Lung (tissue), 12 donors: Measurements from ENCODE around the gene DSE. TPM values are rescaled to one million over a fixed set of nuclear protein-coding genes. Genes with fewer than 3 reads are reported as not detected.

Experiments used
- ATAC-seq: fragments of 200-7000 bp; cut with Tn5 transposase; one replicate; pipeline ENCODE4 v1.9.1; 2020; ENCODE audit warnings: moderate number of reproducible peaks; ENCODE audit not compliant: insufficient read depth, low FRiP score
- DNase-seq, 3 donors: peaks; one replicate each; pipeline ENCODE4 v3.0.0-alpha.2; 2013 to 2017
- H3K27ac ChIP-seq, 2 donors: one replicate each; pipeline ENCODE4 v1.5.1; 2013; ENCODE audit warnings: mild to moderate bottlenecking in 2 of 2, moderate library complexity in 2 of 2, control low read depth in 1 of 2, inconsistent platforms in 1 of 2, low read depth in 1 of 2, low read length in 1 of 2
- H3K27me3 ChIP-seq, 3 donors: one replicate each; pipeline ENCODE4 v1.5.1; 2013; ENCODE audit warnings: low read length in 2 of 3; ENCODE audit not compliant: control insufficient read depth in 3 of 3, insufficient read depth in 3 of 3
- H3K36me3 ChIP-seq, 4 donors: one replicate each; pipeline ENCODE4 v1.5.1; 2013; ENCODE audit warnings: low read length in 4 of 4, mild to moderate bottlenecking in 1 of 4, moderate library complexity in 1 of 4; ENCODE audit not compliant: control insufficient read depth in 4 of 4, insufficient read depth in 4 of 4
- H3K4me1 ChIP-seq, 5 donors: one replicate each; pipeline ENCODE4 v1.5.1; 2013; ENCODE audit warnings: low read length in 5 of 5, mild to moderate bottlenecking in 2 of 5, moderate library complexity in 1 of 5; ENCODE audit not compliant: control insufficient read depth in 5 of 5, insufficient read depth in 5 of 5
- H3K4me3 ChIP-seq: one replicate; pipeline ENCODE4 v1.5.1; 2013; ENCODE audit warnings: mild to moderate bottlenecking, control low read depth, moderate library complexity
- H3K9ac ChIP-seq, 2 donors: one replicate each; pipeline ENCODE4 v1.5.1; 2013; ENCODE audit warnings: low read length in 2 of 2, control low read depth in 1 of 2; ENCODE audit not compliant: insufficient read depth in 1 of 2
- H3K9me3 ChIP-seq, 4 donors: one replicate each; pipeline ENCODE4 v1.5.1; 2013; ENCODE audit warnings: low read length in 3 of 4, mild to moderate bottlenecking in 1 of 4, moderate library complexity in 1 of 4; ENCODE audit not compliant: control insufficient read depth in 4 of 4, insufficient read depth in 3 of 4
- WGBS, 2 donors: extraction: QIAGEN DNeasy Blood & Tissue Kit; methylation state at CpG; one replicate each; pipeline ENCODE4 v1.1.7; 2013; 5-methylcytosine and 5-hydroxymethylcytosine counted together
- polyA plus RNA-seq, 2 donors: library from polyadenylated mRNA; stranded (reverse); fragments of 200-250 nt; gene quantifications; one replicate each; pipeline ENCODE4 v1.2.1, GENCODE V29; 2013
- total RNA-seq, 2 donors: library from RNA; depleted of rRNA in 1 of 2; stranded (reverse); fragments of >200 nt in 1 of 2; gene quantifications; one replicate each; pipeline ENCODE4 v1.2.1, GENCODE V29; 2014 to 2021
- TF ChIP-seq, protein P1 (sequence below): IDR thresholded peaks from 2 replicates; pipeline ENCODE4 v1.5.1; 2012; ENCODE audit warnings: mild to moderate bottlenecking; ENCODE audit errors: control extremely low read depth, extremely low read depth
- donor health status: control.
- donor health status: control.
- donor health status: Bipolar disorder and iron deficiency.
- donor health status: healthy.
- donor health status: DM: yes; HTN: yes; CAD: no.

DSE gene
- total and polyA plus RNA-seq, 4 donors = 5.4 to 46.9 (median 42.4) TPM

DNA sequence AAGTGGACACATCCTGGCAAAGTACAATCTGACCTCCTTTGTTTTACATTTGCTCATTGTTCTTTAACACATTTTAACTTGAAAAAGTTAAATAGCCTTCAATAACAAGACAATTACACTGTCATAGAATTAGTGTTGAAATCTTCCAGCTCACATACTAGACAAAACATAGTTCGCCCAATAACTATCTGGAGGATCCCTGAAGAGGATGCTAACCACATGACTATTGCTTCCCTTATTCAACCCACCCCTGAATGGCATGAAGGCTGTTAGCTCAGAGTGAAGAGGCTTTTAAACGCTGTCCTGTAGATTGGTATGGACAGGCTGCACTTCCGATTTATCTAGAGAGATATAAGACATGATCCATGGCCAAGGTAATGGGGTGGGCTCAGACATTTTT lies 15.0 kb upstream of the DSE start:
- no peaks in the 10 kb centered on the region for H3K36me3 ChIP-seq
- no peaks in the 10 kb centered on the region for H3K9me3 ChIP-seq
- H3K27me3 ChIP-seq = no peaks in the 10 kb centered on the region
- H3K4me1 ChIP-seq = peaks cover 0 to 4% (median 0%) of the 10 kb centered on the region in 5 donors
- no peak overlapping the region for H3K27ac ChIP-seq
- DNase-seq (no peak), ATAC-seq (no peak)
- 88 to 90% methylated on average over 3 of the region's 3 CpGs for WGBS, 2 donors
- H3K9ac ChIP-seq = no peak overlapping the region
- H3K4me3 ChIP-seq = no peak overlapping the region
- TF ChIP-seq, protein P1, sequence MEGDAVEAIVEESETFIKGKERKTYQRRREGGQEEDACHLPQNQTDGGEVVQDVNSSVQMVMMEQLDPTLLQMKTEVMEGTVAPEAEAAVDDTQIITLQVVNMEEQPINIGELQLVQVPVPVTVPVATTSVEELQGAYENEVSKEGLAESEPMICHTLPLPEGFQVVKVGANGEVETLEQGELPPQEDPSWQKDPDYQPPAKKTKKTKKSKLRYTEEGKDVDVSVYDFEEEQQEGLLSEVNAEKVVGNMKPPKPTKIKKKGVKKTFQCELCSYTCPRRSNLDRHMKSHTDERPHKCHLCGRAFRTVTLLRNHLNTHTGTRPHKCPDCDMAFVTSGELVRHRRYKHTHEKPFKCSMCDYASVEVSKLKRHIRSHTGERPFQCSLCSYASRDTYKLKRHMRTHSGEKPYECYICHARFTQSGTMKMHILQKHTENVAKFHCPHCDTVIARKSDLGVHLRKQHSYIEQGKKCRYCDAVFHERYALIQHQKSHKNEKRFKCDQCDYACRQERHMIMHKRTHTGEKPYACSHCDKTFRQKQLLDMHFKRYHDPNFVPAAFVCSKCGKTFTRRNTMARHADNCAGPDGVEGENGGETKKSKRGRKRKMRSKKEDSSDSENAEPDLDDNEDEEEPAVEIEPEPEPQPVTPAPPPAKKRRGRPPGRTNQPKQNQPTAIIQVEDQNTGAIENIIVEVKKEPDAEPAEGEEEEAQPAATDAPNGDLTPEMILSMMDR = no peak

DNA sequence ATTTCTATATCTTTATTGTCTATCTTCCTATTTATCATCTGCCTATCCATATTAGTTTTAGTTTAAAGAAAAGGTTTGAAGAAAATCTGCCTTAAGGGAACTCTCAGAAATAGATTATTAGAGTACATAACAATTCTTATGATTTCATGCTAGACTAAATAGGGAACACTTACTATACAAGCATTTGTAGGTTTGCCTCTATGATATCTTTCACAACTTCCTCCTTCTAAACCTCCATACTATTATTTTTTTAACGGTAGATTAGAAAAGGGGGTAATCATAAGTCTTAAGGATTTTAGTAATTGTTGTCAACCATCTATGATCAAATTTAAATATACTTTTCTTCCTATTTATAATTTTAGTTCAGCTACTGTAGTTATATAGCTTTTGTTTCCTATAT lies 11.6 kb upstream of the DSE start:
- DNase-seq (no peak), ATAC-seq (no peak)
- WGBS, 2 donors = 42 to 69% methylated on average over 1 of the region's 1 CpG

DNA sequence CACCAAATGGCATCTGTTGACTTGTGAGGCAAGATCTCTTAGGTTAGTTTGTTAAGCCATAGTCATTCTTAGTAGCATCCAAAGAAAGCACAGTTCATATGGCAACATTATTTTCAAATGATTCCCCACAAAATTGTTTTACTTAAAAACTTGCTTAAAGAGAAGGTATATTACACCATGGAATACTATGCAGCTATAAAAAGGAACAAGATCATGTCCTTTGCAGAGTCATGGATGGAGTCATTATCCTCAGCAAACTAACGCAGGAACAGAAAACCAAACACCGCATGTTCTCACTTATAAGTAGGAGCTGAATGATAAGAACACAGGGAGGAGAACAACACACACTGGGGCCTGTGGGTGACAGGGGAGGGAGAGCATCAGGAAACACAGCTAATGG lies 10.9 kb upstream of the DSE start:
- no peaks in the 10 kb centered on the region for H3K36me3 ChIP-seq
- H3K27ac ChIP-seq = no peak overlapping the region
- DNase-seq (no peak), ATAC-seq (no peak)
- no peak overlapping the region for H3K9ac ChIP-seq
- no peaks in the 10 kb centered on the region for H3K27me3 ChIP-seq
- no peak overlapping the region for H3K4me3 ChIP-seq
- peaks cover 0 to 4% (median 0%) of the 10 kb centered on the region in 5 donors for H3K4me1 ChIP-seq
- 96 to 98% methylated on average over 2 of the region's 2 CpGs for WGBS, 2 donors
- H3K9me3 ChIP-seq = no peaks in the 10 kb centered on the region
- TF ChIP-seq, protein P1 = no peak

More for the DNA sequence above, 11.6 kb upstream of the DSE start:
- H3K9me3 ChIP-seq = no peaks in the 10 kb centered on the region
- no peak overlapping the region for H3K27ac ChIP-seq
- no peaks in the 10 kb centered on the region for H3K27me3 ChIP-seq
- H3K4me1 ChIP-seq = peaks cover 0 to 4% (median 0%) of the 10 kb centered on the region in 5 donors
- no peaks in the 10 kb centered on the region for H3K36me3 ChIP-seq
- H3K4me3 ChIP-seq = no peak overlapping the region
- no peak overlapping the region for H3K9ac ChIP-seq
- TF ChIP-seq, protein P1 = no peak

- Histone ChIP-seq H3K27me3 (no peaks in the 10 kb centered on the region), H3K27ac (no peak overlapping the region), H3K4me1 (peaks cover 0 to 4% (median 0%) of the 10 kb centered on the region in 5 donors), H3K36me3 (no peaks in the 10 kb centered on the region), H3K9ac (no peak overlapping the region), H3K9me3 (no peaks in the 10 kb centered on the region), H3K4me3 (no peak overlapping the region)
- TF ChIP-seq, protein P1 = no peak
- DNase-seq (no peak), ATAC-seq (no peak)
- WGBS, 2 donors = 55 to 58% methylated on average over 2 of the region's 2 CpGs
Measured at GRCh38 chr6:116362276-116362675, 8.5 kb upstream of the DSE start.
